ENCODE measurements around the gene APOM. TPM values are rescaled to one million over a fixed set of nuclear protein-coding genes. Genes with fewer than 3 reads are reported as not detected.

Gene APOM
- total and polyA plus RNA-seq, 4 donors, result 89.8 to 587 (median 173) TPM

DNA sequence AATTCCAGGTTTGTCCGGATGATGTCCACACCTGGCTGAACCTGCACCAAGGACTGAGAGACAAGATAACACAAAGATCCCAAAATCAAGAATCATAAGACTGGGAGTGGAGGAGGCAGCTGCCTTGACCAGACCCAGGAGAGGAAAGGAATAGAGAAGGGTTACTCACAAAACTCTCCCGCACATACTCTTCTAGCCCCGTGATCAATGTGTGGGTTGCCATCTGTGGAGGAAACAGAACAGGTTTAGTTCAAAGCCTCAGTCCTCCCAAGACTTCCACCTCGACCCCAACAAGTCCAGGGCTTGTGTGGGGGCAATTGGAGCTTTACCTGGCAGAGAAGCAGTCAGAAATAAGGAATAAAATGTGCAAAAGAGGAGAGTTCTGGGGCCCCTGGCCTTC, 14.3 kb upstream of the APOM start:
- Histone ChIP-seq H3K27ac (ENCODE audit: low read depth in 1 of 2, low read length in 2 of 2) (no peak overlapping the region), H3K9me3 (ENCODE audit: control insufficient read depth in 4 of 4, low read length in 3 of 4) (no peaks in the 10 kb centered on the region), H3K36me3 (ENCODE audit: control insufficient read depth in 4 of 4, insufficient read depth in 3 of 4, low read depth in 1 of 4, low read length in 3 of 4) (peaks cover 31 to 89% (median 64%) of the 10 kb centered on the region in 4 donors), H3K9ac (ENCODE audit: low read depth in 1 of 2, low read length in 2 of 2) (no peak overlapping the region), H3K4me3 (ENCODE audit: low read depth in 1 of 3, low read length in 3 of 3) (no peak overlapping the region), H3K4me1 (ENCODE audit: control insufficient read depth in 4 of 4, insufficient read depth in 4 of 4, low read length in 3 of 4) (peaks cover 0 to 25% (median 19%) of the 10 kb centered on the region in 4 donors), H3K27me3 (ENCODE audit: control insufficient read depth in 4 of 4, insufficient read depth in 4 of 4, low read length in 3 of 4) (no peaks in the 10 kb centered on the region)
- TF ChIP-seq GABPA (IDR thresholded peaks at IDR 0.05 in 1 of 2, conservative IDR thresholded peaks at IDR 0.05 in 1 of 2) (no peak), FOXA1 (IDR thresholded peaks at IDR 0.05) (no peak), ZBTB33 (IDR thresholded peaks at IDR 0.05) (no peak), HNF4A (conservative IDR thresholded peaks at IDR 0.05) (no peak), TAF1 (conservative IDR thresholded peaks at IDR 0.05) (no peak), HNF4G (IDR thresholded peaks at IDR 0.05) (no peak), JUND (IDR thresholded peaks at IDR 0.05) (no peak), CTCF (IDR thresholded peaks at IDR 0.05; ENCODE audit: low read depth, low read length, missing input control) (no peak)
- 88% methylated on average over 4 of the region's 4 CpGs for WGBS
- DNase-seq (ENCODE audit: low spot score), result no peak

DNA sequence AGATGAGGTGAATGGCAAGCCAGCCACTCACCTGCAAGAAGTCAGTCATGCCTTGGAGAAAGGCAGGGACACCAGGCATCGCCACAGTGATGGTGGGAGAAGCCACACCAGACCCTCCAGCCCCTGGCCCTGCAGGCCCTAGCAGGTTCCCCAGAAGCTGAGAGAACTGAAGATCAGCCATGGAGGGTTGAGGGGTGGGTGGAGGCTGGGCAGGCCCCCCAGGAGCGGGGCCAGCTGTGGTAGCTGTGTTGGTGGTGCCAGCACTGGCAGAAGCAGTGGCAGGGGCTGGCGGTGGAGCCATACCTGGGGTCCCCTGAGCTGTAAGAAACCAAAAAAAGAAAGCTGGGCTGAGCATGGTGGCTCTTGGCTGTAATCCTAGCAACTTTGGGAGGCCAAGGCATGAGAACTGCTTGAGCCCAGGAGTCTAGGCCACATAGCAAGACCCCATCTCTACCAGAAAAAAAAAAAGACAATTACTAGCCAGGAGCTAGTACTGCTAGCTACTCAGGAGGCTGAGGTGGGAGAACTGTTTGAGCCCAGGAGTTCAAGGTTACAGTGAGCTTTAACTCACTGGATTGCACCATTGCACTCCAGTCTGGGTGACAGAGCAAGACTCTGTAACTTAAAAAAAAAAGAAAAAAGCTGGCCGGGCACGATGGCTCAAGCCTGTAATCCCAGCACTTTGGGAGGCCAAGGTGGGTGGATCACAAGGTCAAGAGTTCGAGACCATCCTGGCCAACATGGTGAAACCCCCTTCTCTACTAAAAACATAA, 12.7 kb upstream of the APOM start:
- WGBS, result 74% methylated on average over 6 of the region's 6 CpGs
- Histone ChIP-seq H3K4me3 (ENCODE audit: low read depth in 1 of 3, low read length in 3 of 3) (no peak overlapping the region), H3K27me3 (ENCODE audit: control insufficient read depth in 4 of 4, insufficient read depth in 4 of 4, low read length in 3 of 4) (no peaks in the 10 kb centered on the region), H3K9me3 (ENCODE audit: control insufficient read depth in 4 of 4, low read length in 3 of 4) (no peaks in the 10 kb centered on the region), H3K4me1 (ENCODE audit: control insufficient read depth in 4 of 4, insufficient read depth in 4 of 4, low read length in 3 of 4) (peaks cover 0 to 25% (median 19%) of the 10 kb centered on the region in 4 donors), H3K9ac (ENCODE audit: low read depth in 1 of 2, low read length in 2 of 2) (no peak overlapping the region), H3K27ac (ENCODE audit: low read depth in 1 of 2, low read length in 2 of 2) (no peak overlapping the region), H3K36me3 (ENCODE audit: control insufficient read depth in 4 of 4, insufficient read depth in 3 of 4, low read depth in 1 of 4, low read length in 3 of 4) (peaks cover 31 to 87% (median 66%) of the 10 kb centered on the region in 4 donors)
- TF ChIP-seq TAF1 (conservative IDR thresholded peaks at IDR 0.05) (no peak), HNF4A (conservative IDR thresholded peaks at IDR 0.05) (peak; percentile 25), SP1 (IDR thresholded peaks at IDR 0.05) (peak; percentile 10)
- TF ChIP-seq, protein P1, sequence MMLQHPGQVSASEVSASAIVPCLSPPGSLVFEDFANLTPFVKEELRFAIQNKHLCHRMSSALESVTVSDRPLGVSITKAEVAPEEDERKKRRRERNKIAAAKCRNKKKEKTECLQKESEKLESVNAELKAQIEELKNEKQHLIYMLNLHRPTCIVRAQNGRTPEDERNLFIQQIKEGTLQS (IDR thresholded peaks at IDR 0.05), result no peak
- no peak for DNase-seq (ENCODE audit: low spot score)

- no peak overlapping the region for H3K9ac ChIP-seq (ENCODE audit: low read depth in 1 of 2, low read length in 2 of 2)
- H3K27me3 ChIP-seq (ENCODE audit: control insufficient read depth in 4 of 4, insufficient read depth in 4 of 4, low read length in 3 of 4), result no peaks in the 10 kb centered on the region
- no peak overlapping the region for H3K27ac ChIP-seq (ENCODE audit: low read depth in 1 of 2, low read length in 2 of 2)
- H3K36me3 ChIP-seq (ENCODE audit: control insufficient read depth in 4 of 4, insufficient read depth in 3 of 4, low read depth in 1 of 4, low read length in 3 of 4), result peaks cover 36 to 90% (median 72%) of the 10 kb centered on the region in 4 donors
- peaks cover 0 to 25% (median 19%) of the 10 kb centered on the region in 4 donors for H3K4me1 ChIP-seq (ENCODE audit: control insufficient read depth in 4 of 4, insufficient read depth in 4 of 4, low read length in 3 of 4)
- DNase-seq (ENCODE audit: low spot score), result no peak
- TF ChIP-seq RAD21 (IDR thresholded peaks at IDR 0.05), result peak; percentile 51 to 69
- TF ChIP-seq GABPA (IDR thresholded peaks at IDR 0.05 in 1 of 2, conservative IDR thresholded peaks at IDR 0.05 in 1 of 2), result no peak
- TF ChIP-seq CTCF (IDR thresholded peaks at IDR 0.05; ENCODE audit: low read depth, low read length, missing input control), result peak; percentile 11
- TF ChIP-seq HNF4A (conservative IDR thresholded peaks at IDR 0.05), result peak; percentile 45 to 57
- TF ChIP-seq YY1 (IDR thresholded peaks at IDR 0.05), result no peak
- no peaks in the 10 kb centered on the region for H3K9me3 ChIP-seq (ENCODE audit: control insufficient read depth in 4 of 4, low read length in 3 of 4)
- no peak overlapping the region for H3K4me3 ChIP-seq (ENCODE audit: low read depth in 1 of 3, low read length in 3 of 3)
- 62% methylated on average over 17 of the region's 17 CpGs for WGBS
Measured at GRCh38 chr6:31643818-31644454, 11.8 kb upstream of the APOM start.

All from liver (tissue), 9 donors.